Fibroblast of villous mesenchyme (primary cell): ENCODE measurements around the gene LRP1B. TPM values are rescaled to one million over a fixed set of nuclear protein-coding genes. Genes with fewer than 3 reads are reported as not detected.

Source experiments
- DNase-seq: peaks from one replicate; pipeline ENCODE4 v3.0.0-alpha.2; 2010; ENCODE audit warnings: low read depth
- H3K4me3 ChIP-seq: 2 replicates; pipeline ENCODE4 v1.5.1; 2011; ENCODE audit warnings: low read depth, mild to moderate bottlenecking, low read length
- CTCF ChIP-seq: IDR thresholded peaks from 2 replicates; pipeline ENCODE4 v1.5.1; 2012; ENCODE audit warnings: low read depth, mild to moderate bottlenecking, low read length; ENCODE audit not compliant: insufficient read depth
- total RNA-seq: library from RNA; depleted of rRNA; stranded (reverse); fragments of >200 nt; gene quantifications from 2 replicates; pipeline ENCODE4 v1.2.3, GENCODE V29; 2012

LRP1B gene
- total RNA-seq, 1 donor, result 2.2 TPM

GRCh38 chr2:141940709-141941108, 190.1 kb downstream of the LRP1B start:
- DNase-seq, result no peak
- no peak overlapping the region for H3K4me3 ChIP-seq
- no peak for TF ChIP-seq CTCF

- TF ChIP-seq CTCF, result no peak
- no peak overlapping the region for H3K4me3 ChIP-seq
- no peak for DNase-seq
These were observed 197.6 kb downstream of the LRP1B start for GRCh38 chr2:141933226-141933625.

- TF ChIP-seq CTCF, result no peak
- H3K4me3 ChIP-seq, result no peak overlapping the region
- no peak for DNase-seq
These were observed 198.6 kb downstream of the LRP1B start for GRCh38 chr2:141932261-141932660.

- DNase-seq, result no peak
- H3K4me3 ChIP-seq, result no peak overlapping the region
- TF ChIP-seq CTCF, result no peak
These were observed 199.0 kb downstream of the LRP1B start for GRCh38 chr2:141931797-141932196.

GRCh38 chr2:141930803-141931202, 200.0 kb downstream of the LRP1B start:
- no peak for TF ChIP-seq CTCF
- H3K4me3 ChIP-seq, result no peak overlapping the region
- DNase-seq, result no peak

DNA sequence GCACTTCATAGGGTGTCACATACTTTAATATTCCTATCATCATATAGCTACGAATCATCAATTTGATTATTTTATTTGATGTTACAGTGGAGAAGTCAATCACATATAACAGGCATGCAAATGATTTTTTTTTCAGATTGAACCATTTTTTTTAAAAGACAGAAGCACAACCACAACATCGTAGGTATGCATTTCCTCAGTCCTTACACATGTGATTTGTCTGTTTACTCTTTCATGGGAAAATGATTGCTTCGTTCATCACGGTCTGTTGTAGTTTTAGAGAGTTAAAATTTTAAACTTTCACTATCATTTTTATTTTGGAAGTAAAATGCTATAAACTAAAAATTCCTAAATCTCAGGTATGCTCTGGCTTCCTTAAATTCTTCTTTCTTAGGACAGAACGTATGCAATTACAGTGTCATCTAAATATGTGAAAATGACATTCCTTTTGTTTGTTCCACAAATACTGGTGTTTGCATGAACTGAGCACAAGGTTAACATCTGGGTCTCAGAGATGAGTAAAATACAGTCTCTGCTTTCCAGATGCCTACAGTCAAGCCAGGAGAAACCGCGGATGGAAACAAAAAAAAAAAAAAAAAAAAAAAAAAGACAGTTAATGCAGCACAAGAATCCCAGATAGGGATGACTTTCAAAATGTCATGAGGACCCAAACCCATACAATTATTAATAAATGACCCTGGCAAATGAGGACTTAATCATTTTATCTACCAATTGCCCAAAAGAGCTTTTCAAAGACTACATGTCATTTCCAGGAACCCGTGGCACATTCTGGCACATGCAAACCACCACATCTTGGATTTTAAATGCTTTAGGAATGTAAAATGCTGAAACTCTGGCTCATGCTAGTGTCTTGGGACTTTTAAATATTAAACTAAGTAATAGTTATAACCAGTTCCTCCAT, 201.2 kb downstream of the LRP1B start:
- no peak for TF ChIP-seq CTCF
- no peak overlapping the region for H3K4me3 ChIP-seq
- peak; percentile 1 for DNase-seq
